Measurements from ENCODE around the gene SLC25A28.

SLC25A28 gene

GRCh38 chr10:99604862-99605261, 15.4 kb downstream of the SLC25A28 start:
- H3K27ac ChIP-seq (ENCODE audit: extremely low read depth, low read depth, low read length): no peak overlapping the region
- CTCF ChIA-PET: no interaction called here
- H3K4me3 ChIP-seq (ENCODE audit: low read depth, low read length): no peak overlapping the region
- H3K9me3 ChIP-seq (ENCODE audit: control insufficient read depth, insufficient read depth, low read depth, low read length): no peaks in the 10 kb centered on the region
- peaks cover 0 to 7% of the 10 kb centered on the region in 2 experiments; a peak in 1 of 3 replicates for H3K36me3 ChIP-seq (ENCODE audit: control insufficient read depth in 2 of 2, insufficient read depth in 1 of 2, low read length in 2 of 2)
- POLR2A ChIA-PET: no interaction called here
- H3K4me1 ChIP-seq (ENCODE audit: control insufficient read depth, insufficient read depth, low read length): no peaks in the 10 kb centered on the region
- TF ChIP-seq SETDB1 (IDR thresholded peaks at IDR 0.05; ENCODE audit: insufficient read length, low read length): peak; percentile 13
- no peak for TF ChIP-seq ZNF670 (tag by site-specific recombination; IDR thresholded peaks at IDR 0.05; ENCODE audit: low read depth)
- no peak for TF ChIP-seq ZNF274 (IDR thresholded peaks at IDR 0.05; ENCODE audit: low read length)
- TF ChIP-seq ZNF274 (tag by site-specific recombination; IDR thresholded peaks at IDR 0.05; ENCODE audit: borderline replicate concordance): no peak
- TF ChIP-seq ZBTB20 (tag by site-specific recombination; IDR thresholded peaks at IDR 0.05): no peak
- TF ChIP-seq ZNF426 (tag by site-specific recombination; IDR thresholded peaks at IDR 0.05): no peak
- no peak for TF ChIP-seq REST (tag by site-specific recombination; IDR thresholded peaks at IDR 0.05)
- TF ChIP-seq ZNF133 (tag by site-specific recombination; IDR thresholded peaks at IDR 0.05): peak; percentile 21; the same call in 1 of the 2 replicates
- no peak for TF ChIP-seq ZNF433 (tag by site-specific recombination; IDR thresholded peaks at IDR 0.05; ENCODE audit: low read depth)
- TF ChIP-seq ZSCAN23 (tag by site-specific recombination; IDR thresholded peaks at IDR 0.05): no peak
- TF ChIP-seq IKZF3 (tag by site-specific recombination; IDR thresholded peaks at IDR 0.05): no peak
- TF ChIP-seq ZNF514 (tag by site-specific recombination; IDR thresholded peaks at IDR 0.05): no peak
- TF ChIP-seq AEBP2 (tag by site-specific recombination; IDR thresholded peaks at IDR 0.05; ENCODE audit: borderline replicate concordance): no peak
- no peak for TF ChIP-seq ZNF600 (tag by site-specific recombination; IDR thresholded peaks at IDR 0.05)

- H3K27ac ChIP-seq (ENCODE audit: extremely low read depth, low read depth, low read length): no peak overlapping the region
- no peaks in the 10 kb centered on the region; a peak in 1 of 3 replicates for H3K36me3 ChIP-seq (ENCODE audit: control insufficient read depth in 2 of 2, insufficient read depth in 1 of 2, low read length in 2 of 2)
- H3K9me3 ChIP-seq (ENCODE audit: control insufficient read depth, insufficient read depth, low read depth, low read length): no peaks in the 10 kb centered on the region
- no peak overlapping the region for H3K4me3 ChIP-seq (ENCODE audit: low read depth, low read length)
- ChIA-PET POLR2A (no interaction called here), CTCF (interaction anchor here (0.6 to 2.9 kb wide), 5 partner anchors 13 to 163 kb away, joined by 3 to 10 read pairs (median 6); no protein-coding TSS in a partner anchor)
- H3K4me1 ChIP-seq (ENCODE audit: control insufficient read depth, insufficient read depth, low read length): no peaks in the 10 kb centered on the region
- TF ChIP-seq ZNF585B (tag by site-specific recombination; IDR thresholded peaks at IDR 0.05) (no peak), ZBTB7A (tag by site-specific recombination; IDR thresholded peaks at IDR 0.05; ENCODE audit: low read depth) (no peak), ZBTB48 (tag by site-specific recombination; IDR thresholded peaks at IDR 0.05) (no peak), MYNN (tag by site-specific recombination; IDR thresholded peaks at IDR 0.05; ENCODE audit: borderline replicate concordance) (no peak)
These were observed 21.3 kb downstream of the SLC25A28 start for GRCh38 chr10:99598781-99599509.
